Astrocyte (in vitro differentiated cells and primary cell): ENCODE results near the gene GNRHR. TPM values are rescaled to one million over a fixed set of nuclear protein-coding genes. Genes with fewer than 3 reads are reported as not detected.
"Not testable (repeated sequence)": the region's sequence is repeated elsewhere in the genome, so short reads cannot be mapped to it uniquely, and the experiment has no call there.

ENCODE experiments used
- DNase-seq: peaks from one replicate; pipeline ENCODE4 v3.0.0-alpha.2; 2010; ENCODE audit warnings: low read depth
- FAIRE-seq: peaks from 2 replicates; lab custom pipeline; 2011; peaks lifted over from hg19 to GRCh38; lab: Jason Lieb, UNC
- H2AFZ ChIP-seq: 2 replicates; pipeline ENCODE4 v1.6.0; 2012; ENCODE audit warnings: low read depth, low read length, inconsistent platforms
- H3K27ac ChIP-seq: 2 replicates; pipeline ENCODE4 v1.5.1; 2011; ENCODE audit warnings: low read depth, low read length, inconsistent platforms
- H3K27me3 ChIP-seq: 2 replicates; pipeline ENCODE4 v1.6.0; 2011; ENCODE audit warnings: low read length, inconsistent platforms; ENCODE audit not compliant: insufficient read depth
- H3K36me3 ChIP-seq: 2 replicates; pipeline ENCODE4 v1.5.1; 2011; ENCODE audit warnings: low read length, inconsistent platforms; ENCODE audit not compliant: insufficient read depth
- H3K4me1 ChIP-seq: 2 replicates; pipeline ENCODE4 v1.5.1; 2011; ENCODE audit warnings: low read length, inconsistent platforms; ENCODE audit not compliant: insufficient read depth
- H3K4me2 ChIP-seq: 2 replicates; pipeline ENCODE4 v1.6.0; 2012; ENCODE audit warnings: low read length, inconsistent platforms
- H3K4me3 ChIP-seq: 2 replicates; pipeline ENCODE4 v1.5.1; 2011; ENCODE audit warnings: low read depth, mild to moderate bottlenecking, low read length, inconsistent platforms; ENCODE audit not compliant: insufficient read depth
- H3K79me2 ChIP-seq: 2 replicates; pipeline ENCODE4 v1.6.0; 2012; ENCODE audit warnings: mild to moderate bottlenecking, low read length, inconsistent platforms; ENCODE audit not compliant: insufficient read depth
- H3K9ac ChIP-seq: 2 replicates; pipeline ENCODE4 v1.6.0; 2012; ENCODE audit warnings: mild to moderate bottlenecking, low read length, inconsistent platforms
- H3K9me3 ChIP-seq: 2 replicates; pipeline ENCODE4 v1.5.1; 2012; ENCODE audit warnings: low read depth, mild to moderate bottlenecking, low read length, inconsistent platforms; ENCODE audit not compliant: insufficient read depth
- H4K20me1 ChIP-seq: 2 replicates; pipeline ENCODE4 v1.6.0; 2012; ENCODE audit warnings: low read length, inconsistent platforms; ENCODE audit not compliant: insufficient read depth
- H3K27ac Mint-ChIP-seq: one replicate; pipeline ENCODE4 v1.8.0; 2021; ENCODE audit warnings: mild to moderate bottlenecking, mixed read lengths; ENCODE audit not compliant: unreplicated experiment
- H3K27me3 Mint-ChIP-seq: one replicate; pipeline ENCODE4 v1.8.0; 2021; ENCODE audit warnings: low read depth, mixed read lengths; ENCODE audit not compliant: unreplicated experiment
- H3K36me3 Mint-ChIP-seq: one replicate; pipeline ENCODE4 v1.8.0; 2021; ENCODE audit warnings: low read depth, mixed read lengths; ENCODE audit not compliant: unreplicated experiment
- H3K4me1 Mint-ChIP-seq: one replicate; pipeline ENCODE4 v1.8.0; 2021; ENCODE audit warnings: low read depth, mixed read lengths; ENCODE audit not compliant: unreplicated experiment
- H3K4me3 Mint-ChIP-seq: one replicate; pipeline ENCODE4 v1.8.0; 2021; ENCODE audit warnings: mild to moderate bottlenecking, moderate library complexity, mixed read lengths; ENCODE audit not compliant: unreplicated experiment
- H3K9me3 Mint-ChIP-seq: one replicate; pipeline ENCODE4 v1.8.0; 2021; ENCODE audit warnings: mild to moderate bottlenecking, mixed read lengths; ENCODE audit not compliant: unreplicated experiment
- EZH2 ChIP-seq: IDR thresholded peaks from 2 replicates; pipeline ENCODE4 v1.6.1; 2012; ENCODE audit warnings: mild to moderate bottlenecking, low read length, inconsistent platforms; ENCODE audit not compliant: insufficient read depth
- total RNA-seq: library from RNA; stranded (reverse); gene quantifications from 2 replicates; pipeline ENCODE4 v1.2.1, GENCODE V29; 2021
- TF ChIP-seq, protein P1 (sequence below): IDR thresholded peaks from 2 replicates; pipeline ENCODE4 v1.5.1; 2011; ENCODE audit warnings: low read depth, mild to moderate bottlenecking, inconsistent platforms, low read length, moderate library complexity; ENCODE audit not compliant: insufficient read depth

Gene GNRHR
- total RNA-seq, 1 donor from 2014 or later, result not detected

DNA sequence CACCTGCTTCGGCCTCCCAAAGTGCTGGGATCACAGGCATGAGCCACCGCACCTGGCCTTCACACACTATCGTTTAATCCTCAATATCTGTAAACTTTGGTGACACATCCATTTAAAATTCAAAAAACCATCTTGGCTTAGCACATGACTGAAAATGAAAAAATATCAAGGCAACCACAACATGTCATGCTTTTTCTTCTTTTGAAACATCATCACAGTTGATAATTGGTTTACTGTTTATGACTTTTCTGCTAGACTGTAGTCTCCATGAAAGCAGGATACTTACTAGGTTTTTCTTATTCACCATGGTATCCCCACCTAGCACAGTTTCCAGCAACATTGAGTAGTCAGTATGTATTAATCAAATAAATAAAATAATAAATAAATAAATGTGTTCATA lies 11.0 kb downstream of the GNRHR start:
- TF ChIP-seq EZH2, result no peak
- TF ChIP-seq, protein P1, sequence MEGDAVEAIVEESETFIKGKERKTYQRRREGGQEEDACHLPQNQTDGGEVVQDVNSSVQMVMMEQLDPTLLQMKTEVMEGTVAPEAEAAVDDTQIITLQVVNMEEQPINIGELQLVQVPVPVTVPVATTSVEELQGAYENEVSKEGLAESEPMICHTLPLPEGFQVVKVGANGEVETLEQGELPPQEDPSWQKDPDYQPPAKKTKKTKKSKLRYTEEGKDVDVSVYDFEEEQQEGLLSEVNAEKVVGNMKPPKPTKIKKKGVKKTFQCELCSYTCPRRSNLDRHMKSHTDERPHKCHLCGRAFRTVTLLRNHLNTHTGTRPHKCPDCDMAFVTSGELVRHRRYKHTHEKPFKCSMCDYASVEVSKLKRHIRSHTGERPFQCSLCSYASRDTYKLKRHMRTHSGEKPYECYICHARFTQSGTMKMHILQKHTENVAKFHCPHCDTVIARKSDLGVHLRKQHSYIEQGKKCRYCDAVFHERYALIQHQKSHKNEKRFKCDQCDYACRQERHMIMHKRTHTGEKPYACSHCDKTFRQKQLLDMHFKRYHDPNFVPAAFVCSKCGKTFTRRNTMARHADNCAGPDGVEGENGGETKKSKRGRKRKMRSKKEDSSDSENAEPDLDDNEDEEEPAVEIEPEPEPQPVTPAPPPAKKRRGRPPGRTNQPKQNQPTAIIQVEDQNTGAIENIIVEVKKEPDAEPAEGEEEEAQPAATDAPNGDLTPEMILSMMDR, result no peak
- H3K36me3 ChIP-seq, result no peaks in the 10 kb centered on the region
- H3K36me3 Mint-ChIP-seq, result no peaks in the 10 kb centered on the region
- no peak overlapping the region for H3K4me2 ChIP-seq
- no peaks in the 10 kb centered on the region for H3K27me3 ChIP-seq
- no peak overlapping the region for H3K27ac ChIP-seq
- no peak for DNase-seq
- no peaks in the 10 kb centered on the region for H3K27me3 Mint-ChIP-seq
- no peak for FAIRE-seq
- no peaks in the 10 kb centered on the region for H3K79me2 ChIP-seq
- peaks cover 4% of the 10 kb centered on the region for H3K4me1 ChIP-seq
- no peak overlapping the region for H3K4me3 Mint-ChIP-seq
- no peak overlapping the region for H3K27ac Mint-ChIP-seq
- H2AFZ ChIP-seq, result no peak overlapping the region
- peaks cover 16% of the 10 kb centered on the region for H3K4me1 Mint-ChIP-seq
- no peaks in the 10 kb centered on the region for H3K9me3 Mint-ChIP-seq
- H3K9ac ChIP-seq, result no peak overlapping the region
- no peaks in the 10 kb centered on the region for H4K20me1 ChIP-seq
- H3K4me3 ChIP-seq, result no peak overlapping the region
- H3K9me3 ChIP-seq, result no peaks in the 10 kb centered on the region

DNA sequence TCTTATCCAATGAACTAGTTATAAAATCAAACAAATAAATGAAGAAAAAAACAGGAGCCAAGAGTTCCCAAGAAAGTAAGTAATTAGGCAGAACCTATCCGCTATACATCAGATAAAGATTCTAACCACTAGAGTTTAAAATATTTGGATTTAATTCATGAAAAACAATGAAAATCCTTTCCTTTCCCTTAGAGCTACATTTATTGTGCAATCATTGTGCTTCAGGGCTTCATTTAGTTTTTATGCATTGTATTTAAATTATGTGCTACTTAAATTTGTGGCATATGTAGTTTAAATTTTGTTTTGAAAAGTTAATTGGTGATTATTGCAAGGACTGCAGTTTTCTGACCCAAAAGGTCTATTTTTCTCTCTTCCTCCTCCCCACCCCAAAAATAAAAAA lies 17.9 kb downstream of the GNRHR start:
- H3K4me1 Mint-ChIP-seq, result no peaks in the 10 kb centered on the region
- H3K27ac ChIP-seq, result no peak overlapping the region
- DNase-seq (no peak), FAIRE-seq (no peak)
- H3K4me1 ChIP-seq, result no peaks in the 10 kb centered on the region
- no peaks in the 10 kb centered on the region for H4K20me1 ChIP-seq
- H3K27ac Mint-ChIP-seq, result no peak overlapping the region
- TF ChIP-seq, protein P1, result no peak
- TF ChIP-seq EZH2, result no peak
- H3K36me3 Mint-ChIP-seq, result peaks cover 5% of the 10 kb centered on the region
- H3K9ac ChIP-seq, result no peak overlapping the region
- no peaks in the 10 kb centered on the region for H3K9me3 ChIP-seq
- no peak overlapping the region for H3K4me2 ChIP-seq
- H3K36me3 ChIP-seq, result no peaks in the 10 kb centered on the region
- no peak overlapping the region for H3K4me3 ChIP-seq
- H2AFZ ChIP-seq, result no peak overlapping the region
- peaks cover 7% of the 10 kb centered on the region for H3K9me3 Mint-ChIP-seq
- H3K27me3 ChIP-seq, result no peaks in the 10 kb centered on the region
- H3K4me3 Mint-ChIP-seq, result no peak overlapping the region
- no peaks in the 10 kb centered on the region for H3K79me2 ChIP-seq
- H3K27me3 Mint-ChIP-seq, result no peaks in the 10 kb centered on the region

DNA sequence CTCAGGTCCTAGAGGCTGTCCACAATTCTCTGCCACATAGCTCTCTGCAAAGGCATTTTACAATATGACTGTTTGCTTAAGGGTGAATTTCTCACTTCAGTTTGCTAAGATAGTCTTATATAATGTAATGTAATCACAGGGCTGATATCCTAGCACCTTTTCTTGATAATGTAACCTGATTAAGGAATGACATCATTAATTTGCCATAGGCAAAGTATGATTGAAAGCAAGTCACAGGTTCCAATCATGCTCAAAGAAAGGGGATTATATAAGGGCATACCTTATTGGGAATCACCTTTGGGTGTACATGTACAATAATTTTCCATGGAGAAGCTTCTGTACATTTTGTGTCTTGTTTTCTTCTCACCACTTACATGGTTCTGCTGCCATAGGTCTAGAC lies 18.9 kb downstream of the GNRHR start:
- H3K9ac ChIP-seq, result no peak overlapping the region
- no peaks in the 10 kb centered on the region for H3K79me2 ChIP-seq
- no peaks in the 10 kb centered on the region for H3K9me3 ChIP-seq
- Mint-ChIP-seq H3K36me3 (peaks cover 7% of the 10 kb centered on the region), H3K27ac (no peak overlapping the region), H3K9me3 (peaks cover 11% of the 10 kb centered on the region), H3K4me3 (no peak overlapping the region), H3K27me3 (no peaks in the 10 kb centered on the region), H3K4me1 (no peaks in the 10 kb centered on the region)
- H3K4me2 ChIP-seq, result no peak overlapping the region
- H3K27ac ChIP-seq, result no peak overlapping the region
- no peaks in the 10 kb centered on the region for H3K4me1 ChIP-seq
- TF ChIP-seq, protein P1, result no peak
- TF ChIP-seq EZH2, result no peak
- no peaks in the 10 kb centered on the region for H3K27me3 ChIP-seq
- no peak overlapping the region for H2AFZ ChIP-seq
- DNase-seq (no peak), FAIRE-seq (no peak)
- H3K4me3 ChIP-seq, result no peak overlapping the region
- H3K36me3 ChIP-seq, result no peaks in the 10 kb centered on the region
- no peaks in the 10 kb centered on the region for H4K20me1 ChIP-seq

DNA sequence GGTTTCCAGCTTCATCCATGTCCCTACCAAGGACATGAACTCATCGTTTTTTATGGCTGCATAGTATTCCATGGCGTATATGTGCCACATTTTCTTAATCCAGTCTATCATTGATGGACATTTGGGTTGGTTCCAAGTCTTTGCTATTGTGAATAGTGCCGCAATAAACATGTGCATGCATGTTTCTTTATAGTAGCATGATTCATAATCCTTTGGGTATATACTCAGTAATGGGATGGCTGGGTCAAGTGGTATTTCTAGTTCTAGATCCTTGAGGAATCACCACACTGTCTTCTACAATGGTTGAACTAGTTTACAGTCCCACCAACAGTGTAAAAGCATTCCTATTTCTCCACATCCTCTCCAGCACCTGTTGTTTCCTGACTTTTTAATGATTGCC lies 23.7 kb downstream of the GNRHR start:
- peaks cover 21% of the 10 kb centered on the region for H3K4me1 Mint-ChIP-seq
- H4K20me1 ChIP-seq, H3K27me3 ChIP-seq, H3K36me3 ChIP-seq, H3K36me3 Mint-ChIP-seq, DNase-seq, H3K79me2 ChIP-seq, H2AFZ ChIP-seq, H3K4me3 ChIP-seq, FAIRE-seq, H3K4me2 ChIP-seq, H3K27ac ChIP-seq, H3K9me3 ChIP-seq, H3K27me3 Mint-ChIP-seq, H3K27ac Mint-ChIP-seq, H3K4me3 Mint-ChIP-seq, H3K9ac ChIP-seq: not testable (repeated sequence)
- peaks cover 16% of the 10 kb centered on the region for H3K4me1 ChIP-seq
- H3K9me3 Mint-ChIP-seq, result peaks cover 11% of the 10 kb centered on the region
